WTC11 (cell line): Measurements from ENCODE around the gene RTCA.

Experiments
- CREB1 ChIP-seq: sonication (generic); formaldehyde crosslinking; IDR thresholded peaks from 2 replicates; pipeline ENCODE4 v1.8.0; 2023; ENCODE audit warnings: mild to moderate bottlenecking, missing genetic modification reagents
- FOXK1 ChIP-seq: sonication (generic); formaldehyde crosslinking; IDR thresholded peaks from 2 replicates; pipeline ENCODE4 v1.8.0; 2022; ENCODE audit warnings: mild to moderate bottlenecking, moderate library complexity, missing genetic modification reagents
- JUN ChIP-seq: sonication (generic); formaldehyde crosslinking; IDR thresholded peaks from 2 replicates; pipeline ENCODE4 v1.8.0; 2023; ENCODE audit warnings: mild to moderate bottlenecking, missing genetic modification reagents
- RELA ChIP-seq: sonication (generic); formaldehyde crosslinking; IDR thresholded peaks from 2 replicates; pipeline ENCODE4 v1.8.1; 2022; ENCODE audit warnings: missing genetic modification reagents, mild to moderate bottlenecking, borderline replicate concordance
- TCF7 ChIP-seq: sonication (generic); formaldehyde crosslinking; IDR thresholded peaks from 2 replicates; pipeline ENCODE4 v1.8.0; 2022; ENCODE audit warnings: mild to moderate bottlenecking, low read depth, missing genetic modification reagents, moderate library complexity
- ZNF425 ChIP-seq: fragments of 250-450 bp; sonication (Bioruptor Pico); conservative IDR thresholded peaks from 2 replicates; pipeline ENCODE4 v1.9.0; 2021; ENCODE audit warnings: mild to moderate bottlenecking
- TF ChIP-seq, protein P1 (sequence below): fragments of 200-600 bp; IDR thresholded peaks from 2 replicates; pipeline ENCODE4 v1.8.0; 2022; ENCODE audit warnings: antibody characterized with exemption

DNA sequence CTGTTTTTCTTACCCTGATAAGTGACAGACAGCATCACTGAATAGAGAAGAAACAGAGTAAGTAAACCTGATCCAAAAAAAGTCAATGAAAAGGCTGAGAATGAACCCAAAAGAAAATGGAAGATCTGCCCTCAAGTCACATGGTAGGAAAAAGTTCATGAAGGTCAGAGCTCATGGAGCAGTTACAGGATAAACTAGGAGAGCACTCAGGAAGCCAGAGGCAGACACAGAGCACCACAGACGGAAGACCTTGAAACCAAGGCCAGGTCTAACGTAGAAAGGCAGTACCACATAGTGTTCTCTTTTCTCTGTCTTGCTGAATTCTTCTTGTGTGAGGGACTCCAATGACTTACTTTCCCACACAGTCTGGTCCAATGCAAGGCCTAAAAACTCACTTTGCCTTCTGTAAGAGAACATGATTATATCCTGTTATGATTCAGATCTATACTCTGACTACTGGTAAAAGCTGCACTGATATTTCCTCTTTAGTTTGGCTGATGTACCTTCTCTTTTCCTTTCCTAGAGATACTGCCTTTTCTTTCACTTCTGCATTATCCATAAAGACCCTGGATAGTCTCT lies 40.8 kb downstream of the RTCA start:
- no peak for TF ChIP-seq JUN
- TF ChIP-seq, protein P1, sequence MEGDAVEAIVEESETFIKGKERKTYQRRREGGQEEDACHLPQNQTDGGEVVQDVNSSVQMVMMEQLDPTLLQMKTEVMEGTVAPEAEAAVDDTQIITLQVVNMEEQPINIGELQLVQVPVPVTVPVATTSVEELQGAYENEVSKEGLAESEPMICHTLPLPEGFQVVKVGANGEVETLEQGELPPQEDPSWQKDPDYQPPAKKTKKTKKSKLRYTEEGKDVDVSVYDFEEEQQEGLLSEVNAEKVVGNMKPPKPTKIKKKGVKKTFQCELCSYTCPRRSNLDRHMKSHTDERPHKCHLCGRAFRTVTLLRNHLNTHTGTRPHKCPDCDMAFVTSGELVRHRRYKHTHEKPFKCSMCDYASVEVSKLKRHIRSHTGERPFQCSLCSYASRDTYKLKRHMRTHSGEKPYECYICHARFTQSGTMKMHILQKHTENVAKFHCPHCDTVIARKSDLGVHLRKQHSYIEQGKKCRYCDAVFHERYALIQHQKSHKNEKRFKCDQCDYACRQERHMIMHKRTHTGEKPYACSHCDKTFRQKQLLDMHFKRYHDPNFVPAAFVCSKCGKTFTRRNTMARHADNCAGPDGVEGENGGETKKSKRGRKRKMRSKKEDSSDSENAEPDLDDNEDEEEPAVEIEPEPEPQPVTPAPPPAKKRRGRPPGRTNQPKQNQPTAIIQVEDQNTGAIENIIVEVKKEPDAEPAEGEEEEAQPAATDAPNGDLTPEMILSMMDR, result no peak
- no peak for TF ChIP-seq FOXK1 (CRISPR knock-in tag)
- no peak for TF ChIP-seq RELA
- no peak for TF ChIP-seq TCF7 (CRISPR knock-in tag)
- no peak for TF ChIP-seq ZNF425 (CRISPR knock-in tag)
- no peak for TF ChIP-seq CREB1
